Astrocyte of the hippocampus (primary cell): ENCODE data around the gene KIF5C.

Experiments used
- DNase-seq: peaks from one replicate; pipeline ENCODE4 v3.0.0; 2011; ENCODE audit warnings: low read depth, low spot score

The KIF5C gene

DNA sequence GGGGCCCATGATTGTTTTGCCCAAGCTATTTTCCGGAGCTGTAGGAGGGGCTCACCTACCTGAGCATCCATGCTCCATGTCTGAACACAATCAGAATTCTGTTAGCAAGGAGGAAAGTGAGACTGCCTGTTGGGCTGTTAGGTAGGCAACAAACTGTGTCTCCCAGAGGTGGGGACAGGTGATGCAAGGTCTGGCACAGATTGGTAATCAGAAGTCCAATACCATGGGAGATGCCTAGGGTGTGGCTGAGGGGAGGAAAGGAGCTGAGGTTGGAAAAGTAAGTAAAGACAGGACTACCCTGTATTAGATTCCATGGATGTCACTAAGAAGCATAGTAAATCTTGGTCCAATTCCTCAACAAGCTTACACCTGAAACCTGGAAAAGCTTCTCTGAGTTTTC is 166.5 kb downstream of the KIF5C start:
- no peak for DNase-seq

DNA sequence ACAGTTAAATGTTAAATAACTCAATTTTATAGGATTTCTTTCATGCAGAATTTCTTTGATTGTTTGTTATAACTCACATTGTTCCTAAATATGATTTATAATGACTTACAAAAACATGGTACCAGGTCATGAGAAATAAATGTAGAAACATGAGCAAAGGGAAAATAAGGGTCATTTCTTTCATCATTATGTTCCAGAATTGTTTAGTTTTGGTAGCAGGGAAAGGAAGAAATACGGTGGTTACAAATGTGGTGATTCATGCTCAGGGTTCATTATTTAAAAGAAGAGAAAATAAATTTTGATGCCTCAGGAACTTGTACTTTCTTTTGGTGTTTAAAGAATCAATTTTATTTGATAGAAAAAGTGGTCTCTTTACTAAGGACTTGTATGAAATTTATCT is 167.9 kb downstream of the KIF5C start:
- no peak for DNase-seq

DNA sequence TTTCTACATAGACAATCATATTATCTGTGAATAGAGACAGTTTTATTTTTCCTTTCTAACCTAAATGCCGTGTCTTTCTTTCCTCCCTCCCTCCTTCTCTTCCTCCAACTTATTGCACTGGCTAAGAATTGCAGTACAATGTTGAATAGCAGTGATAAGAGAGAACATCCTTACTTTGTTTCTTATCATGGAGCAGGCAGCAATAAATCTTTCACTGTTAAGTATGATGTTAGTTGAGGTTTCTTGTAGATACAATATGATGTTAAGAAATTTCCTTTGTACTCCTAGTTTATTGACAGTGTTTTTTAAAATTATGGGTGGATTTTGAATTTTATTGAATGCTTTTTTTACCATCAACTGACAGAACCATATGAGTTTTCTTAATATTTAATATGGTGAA is 169.5 kb downstream of the KIF5C start:
- DNase-seq, result no peak

DNA sequence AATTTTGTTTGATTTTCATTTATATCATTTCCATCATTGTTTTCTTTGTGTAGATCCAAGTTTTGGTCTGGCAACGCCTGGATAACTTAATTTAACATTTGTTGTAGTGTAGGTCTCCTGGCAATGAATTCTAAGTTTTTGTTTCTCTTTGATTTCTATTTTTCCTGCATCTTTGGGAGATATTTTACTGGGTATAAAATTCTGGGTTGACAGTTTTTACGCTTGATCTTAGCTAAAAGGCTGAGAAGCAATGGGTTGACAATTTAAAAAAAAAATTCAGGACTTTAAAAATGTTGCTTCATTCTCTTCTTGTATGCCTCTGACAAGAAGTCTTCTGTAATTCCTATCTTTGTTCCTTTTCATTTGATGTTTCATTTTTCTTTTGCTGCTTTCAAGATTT is 172.1 kb downstream of the KIF5C start:
- DNase-seq, result no peak

DNA sequence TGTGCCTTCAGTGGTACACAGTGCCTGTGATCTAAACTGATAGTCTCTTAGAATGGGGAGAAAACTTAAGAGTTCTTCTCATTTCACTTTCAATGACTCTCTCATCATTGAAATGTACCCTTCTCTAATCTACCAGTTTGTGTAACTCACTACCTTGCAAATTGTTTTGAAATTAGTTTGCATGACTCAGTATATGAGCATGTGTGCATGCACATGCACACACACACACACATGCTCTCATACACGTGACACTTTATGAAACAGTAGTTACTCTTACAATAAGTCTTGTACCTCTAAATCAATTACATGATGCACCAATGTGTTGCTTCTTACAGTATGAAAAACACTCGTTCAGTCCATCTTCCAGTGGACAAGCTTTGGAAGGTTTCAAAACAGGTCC is 174.1 kb downstream of the KIF5C start:
- no peak for DNase-seq

DNA sequence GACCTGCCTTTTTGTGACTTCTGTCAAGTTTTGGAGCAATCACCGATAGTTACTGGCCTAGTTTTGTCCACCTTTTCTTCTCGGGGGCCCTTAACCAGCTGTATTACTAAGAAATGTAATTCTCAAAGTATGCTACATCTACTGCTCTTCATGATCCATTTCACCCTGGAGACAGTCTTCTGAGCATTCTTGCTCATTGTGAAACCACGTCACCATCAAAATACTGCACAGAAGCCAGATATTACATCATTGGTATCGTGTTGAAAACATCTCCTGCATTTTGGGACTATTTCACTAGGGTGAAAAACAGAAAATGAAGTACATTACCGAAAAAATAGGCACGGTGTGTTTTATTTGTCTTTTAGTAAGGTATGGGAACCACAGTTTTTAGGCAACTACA is 175.2 kb downstream of the KIF5C start:
- DNase-seq, result peak; percentile 27

DNA sequence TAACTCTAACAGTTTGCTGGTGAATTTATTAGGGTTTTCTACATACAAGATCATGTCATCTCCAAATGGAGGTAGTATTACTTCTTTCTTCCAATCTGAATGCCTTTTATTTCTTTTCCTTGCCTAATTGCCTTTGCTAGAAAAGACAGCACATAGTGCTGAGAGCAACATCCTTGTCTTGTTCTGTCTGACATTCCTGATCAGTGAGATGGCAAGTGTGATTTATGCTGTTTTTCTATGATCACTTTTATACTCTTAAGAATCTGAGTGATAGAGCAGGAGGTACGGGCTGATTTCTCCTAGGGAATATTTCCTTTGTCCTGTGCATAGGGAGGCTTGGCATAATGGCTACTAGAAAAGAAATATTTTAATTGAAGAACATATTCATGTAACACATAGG is 180.7 kb downstream of the KIF5C start:
- DNase-seq, result no peak

DNA sequence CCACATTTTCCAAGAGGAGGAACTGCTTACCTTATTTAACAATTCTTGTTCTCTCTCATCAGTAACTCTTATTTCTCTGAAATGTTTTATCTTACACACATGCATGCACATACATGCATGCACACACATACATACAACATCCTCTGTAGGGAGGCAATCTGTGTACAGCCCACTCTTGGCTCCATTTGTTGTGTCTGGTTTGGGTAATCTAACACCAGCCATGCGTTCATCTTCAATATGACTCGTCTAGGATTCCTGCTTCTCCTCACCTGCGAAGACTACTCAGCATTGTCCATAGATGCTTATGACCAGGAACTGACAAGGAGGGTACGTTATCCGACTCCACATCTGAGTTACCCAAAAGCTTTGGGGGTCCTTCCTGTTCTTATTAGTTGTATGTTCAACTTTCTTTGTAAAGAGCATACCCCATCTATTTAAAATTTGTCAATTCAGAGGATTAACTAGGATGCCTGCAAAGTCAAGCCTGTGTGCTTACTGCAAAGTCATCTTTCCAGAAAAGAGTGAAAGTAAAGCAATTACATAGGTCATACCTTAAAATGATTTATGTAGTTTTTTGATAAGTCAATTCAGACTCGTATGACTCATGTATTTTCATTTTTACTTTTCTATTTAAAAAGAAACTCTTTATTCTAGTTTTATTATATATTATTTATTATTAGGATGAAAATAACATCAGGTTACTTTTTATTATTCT is 181.7 kb downstream of the KIF5C start:
- DNase-seq, result no peak

DNA sequence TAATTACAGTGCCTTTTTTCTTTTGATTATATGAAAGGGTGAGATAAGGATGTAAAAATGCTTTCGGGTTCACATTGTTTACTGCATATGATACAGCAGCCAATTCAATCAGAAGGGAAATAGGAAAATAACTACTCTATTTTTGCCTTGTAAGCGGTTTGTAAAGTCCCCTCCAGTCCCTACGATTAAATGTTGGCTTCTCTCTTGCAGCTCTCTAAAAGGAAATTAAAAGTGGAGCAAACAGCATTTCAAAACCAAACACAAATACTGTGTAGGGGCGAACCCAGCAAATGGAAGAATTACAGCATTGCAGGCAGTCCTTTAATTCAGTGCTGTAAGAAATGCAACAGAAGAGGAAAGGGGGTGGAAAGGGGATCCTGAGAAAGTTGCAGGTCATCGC is 182.4 kb downstream of the KIF5C start:
- no peak for DNase-seq

DNA sequence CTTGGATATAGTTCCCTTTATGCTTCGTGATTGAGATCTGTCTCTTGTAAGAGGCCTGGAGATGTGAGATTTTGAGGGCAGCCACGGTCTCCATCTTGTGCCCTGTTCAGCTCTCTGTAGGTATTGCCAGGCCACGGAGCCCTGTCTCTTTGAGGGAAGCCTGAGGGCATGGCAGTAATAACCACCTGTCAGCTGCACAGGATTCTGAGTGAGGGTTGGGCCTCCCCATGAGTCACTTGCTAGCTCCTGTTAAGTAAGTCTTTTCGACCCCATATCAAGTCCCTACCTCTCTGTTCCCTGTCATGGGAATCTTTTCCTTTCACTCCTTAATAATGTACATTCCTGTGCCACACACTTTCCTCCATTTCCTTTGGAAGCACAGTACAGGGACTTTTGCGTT is 183.9 kb downstream of the KIF5C start:
- no peak for DNase-seq

DNA sequence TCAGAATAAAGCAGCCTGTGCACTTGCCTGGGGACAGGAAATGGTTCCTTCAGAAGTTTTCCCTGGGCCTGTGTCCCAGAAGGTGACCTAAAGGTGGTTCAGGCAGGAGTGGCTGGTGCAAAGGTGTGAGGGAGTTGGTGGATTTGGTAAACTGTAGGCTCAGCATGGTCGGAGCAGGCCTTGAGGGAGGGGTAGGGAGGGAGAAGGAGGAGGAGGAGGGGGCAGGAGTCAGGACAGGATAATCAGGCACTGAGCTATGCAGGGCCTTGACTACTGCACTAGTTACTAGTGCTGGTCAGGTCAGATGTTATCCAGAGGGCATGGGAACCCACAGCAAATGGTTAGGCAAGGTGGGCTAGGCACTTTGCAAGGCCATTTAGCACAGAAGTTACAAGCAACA is 184.8 kb downstream of the KIF5C start:
- no peak for DNase-seq

DNA sequence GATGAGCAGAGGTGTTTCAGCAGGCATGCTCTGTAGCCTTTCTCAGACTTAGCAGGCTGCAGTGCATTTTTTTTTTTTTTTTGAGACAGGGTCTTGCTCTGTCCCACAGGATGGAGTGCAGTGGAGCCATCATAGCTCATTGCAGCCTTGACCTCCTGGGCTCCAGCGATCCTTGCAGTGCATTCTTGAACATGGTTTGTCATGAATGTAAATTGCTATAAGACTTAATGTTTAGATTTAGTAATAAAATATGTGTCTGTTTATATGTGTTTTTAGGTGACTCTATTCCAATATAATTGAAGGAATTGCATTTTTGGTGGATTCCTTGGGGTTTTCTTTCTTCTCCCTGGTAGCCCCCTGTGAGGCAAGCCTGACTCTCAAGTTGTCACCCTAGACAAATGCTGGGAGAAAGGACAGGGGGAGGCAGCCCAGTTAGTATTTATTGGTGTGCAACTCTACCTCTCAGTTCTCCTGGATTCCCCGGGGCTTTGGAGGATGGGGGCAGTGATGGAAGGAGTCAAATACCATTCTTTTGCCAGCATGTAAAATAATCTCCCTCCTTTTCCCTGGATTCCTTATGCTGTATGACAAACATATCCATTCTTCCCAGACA is 186.2 kb downstream of the KIF5C start:
- DNase-seq, result no peak

DNA sequence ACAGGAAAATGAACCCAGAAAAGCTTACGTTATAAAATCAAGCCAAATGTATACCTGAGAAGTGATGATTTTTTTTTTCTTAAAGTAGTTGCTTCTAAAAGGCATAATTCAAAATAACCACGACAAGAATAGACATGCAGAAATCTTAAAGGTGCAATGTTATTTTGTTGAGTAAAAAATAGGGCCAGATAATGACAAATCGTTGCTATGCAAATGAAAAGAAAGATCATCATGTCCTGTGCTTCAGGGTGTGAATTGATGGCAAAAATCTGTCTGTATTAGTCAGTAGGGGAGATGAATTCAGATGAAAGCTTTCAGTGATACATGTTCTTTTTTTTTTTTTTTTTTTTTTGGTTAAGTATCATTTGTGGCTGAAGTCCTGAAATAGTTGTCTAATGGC is 187.5 kb downstream of the KIF5C start:
- DNase-seq, result no peak

DNA sequence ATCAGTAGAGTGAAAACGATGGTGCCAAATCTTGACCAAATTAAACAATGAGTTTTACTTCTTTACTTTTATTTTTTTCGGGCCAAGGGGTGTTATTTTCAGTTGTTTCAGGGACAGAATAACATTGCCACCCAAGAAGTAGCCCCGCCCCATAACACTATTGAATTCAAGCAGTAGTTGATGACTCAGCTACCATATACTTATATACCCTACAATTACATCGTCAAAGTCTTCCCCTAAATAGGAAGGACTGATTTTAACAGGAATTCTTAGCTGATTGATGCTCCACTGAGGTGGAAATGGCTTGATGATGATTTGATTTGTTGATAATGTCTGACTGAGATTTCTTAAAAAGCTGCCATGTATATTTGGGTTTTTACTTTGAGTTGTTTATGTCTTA is 188.2 kb downstream of the KIF5C start:
- DNase-seq, result no peak

DNA sequence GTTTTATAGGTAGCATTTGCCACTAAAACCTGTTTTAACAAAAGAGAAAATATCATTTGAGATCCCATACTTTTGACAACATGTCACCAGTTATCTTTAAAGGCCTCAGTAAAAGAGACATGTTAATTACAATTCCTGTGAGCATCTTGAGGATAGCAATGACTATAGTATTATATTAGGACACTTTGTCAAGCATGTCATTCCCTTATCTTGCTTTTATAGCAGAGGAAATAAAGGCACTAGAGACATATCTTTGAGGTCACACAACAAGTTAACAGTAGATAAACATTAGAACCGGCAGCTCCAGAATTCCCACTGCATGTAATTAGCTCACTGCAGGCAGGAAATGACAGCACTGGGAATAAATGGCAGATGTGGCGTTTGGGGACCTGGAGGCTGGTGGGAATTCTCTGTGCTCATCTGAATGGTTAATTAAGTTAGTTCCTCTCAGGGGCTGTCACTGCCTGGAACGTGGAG is 189.4 kb downstream of the KIF5C start:
- no peak for DNase-seq

DNA sequence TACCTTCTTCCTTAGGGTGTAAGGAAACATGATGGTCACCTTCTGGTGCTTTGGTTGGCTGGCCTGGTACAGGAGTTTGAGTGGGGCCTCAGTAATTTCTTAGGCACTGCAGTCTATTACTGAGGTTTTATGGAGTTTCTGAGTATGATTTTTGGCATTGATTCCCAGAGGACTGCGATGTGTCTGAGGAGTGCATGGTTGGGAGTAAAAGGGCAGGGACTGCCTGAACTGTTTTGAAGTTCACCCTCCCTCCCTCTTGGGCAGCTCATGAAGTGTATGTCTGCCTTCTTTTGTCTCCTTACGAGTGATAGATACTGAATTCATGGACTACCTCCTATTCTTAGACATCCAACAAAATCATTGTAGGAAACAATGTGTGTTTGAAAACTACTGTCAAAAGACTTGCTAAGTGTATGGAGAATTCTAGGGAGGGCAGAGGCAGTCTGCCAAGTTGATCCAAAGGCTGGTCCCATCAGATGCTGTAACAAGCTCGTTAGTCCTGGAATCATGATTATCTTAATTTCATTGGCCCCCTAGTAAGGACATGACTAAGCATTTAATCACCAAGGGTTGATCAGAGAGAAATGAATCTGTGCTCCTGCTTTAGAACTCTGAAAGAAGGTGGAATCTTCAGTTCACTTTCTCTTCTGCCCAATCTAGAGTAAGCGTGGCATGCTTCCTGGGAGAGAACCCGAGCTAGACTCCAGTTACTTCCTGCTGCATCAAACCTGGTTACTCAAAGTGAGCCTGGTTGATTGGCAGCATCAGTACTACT is 190.0 kb downstream of the KIF5C start:
- DNase-seq, result peak; percentile 56

DNA sequence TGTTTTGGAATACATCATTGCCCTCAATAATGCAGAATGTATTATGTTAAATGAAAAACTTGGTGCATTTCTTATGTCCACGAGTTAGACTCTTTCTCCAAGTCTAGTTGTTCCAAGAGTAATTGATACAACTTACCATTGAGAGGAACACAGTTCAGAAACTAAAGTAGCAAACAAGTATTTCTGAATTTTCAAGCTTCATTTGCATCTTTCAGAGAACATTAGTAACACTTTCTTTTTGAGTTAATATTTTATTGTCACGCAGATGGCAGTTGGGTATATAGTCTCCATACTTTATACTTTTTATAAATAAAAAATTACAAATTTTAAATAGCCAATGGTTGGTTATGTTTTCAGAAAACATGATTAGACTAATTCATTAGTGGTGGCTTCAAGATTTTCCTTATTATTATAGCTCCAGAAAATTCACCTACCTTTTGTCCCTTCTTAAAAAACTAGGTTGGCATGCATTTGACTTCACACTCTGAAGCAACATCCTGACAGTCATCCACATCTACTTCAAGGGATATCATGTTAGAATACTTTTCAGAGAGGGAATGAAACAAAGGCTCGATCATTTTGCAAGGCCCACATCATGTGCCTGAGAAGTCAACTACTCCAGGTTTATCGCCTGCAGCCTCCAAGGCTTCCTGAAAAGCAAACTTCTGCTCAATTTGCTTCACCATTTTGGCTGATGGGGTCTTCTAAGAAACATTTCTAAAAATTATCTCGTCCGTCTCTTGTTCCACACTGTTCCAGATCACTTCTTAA is 193.4 kb downstream of the KIF5C start:
- DNase-seq, result no peak

DNA sequence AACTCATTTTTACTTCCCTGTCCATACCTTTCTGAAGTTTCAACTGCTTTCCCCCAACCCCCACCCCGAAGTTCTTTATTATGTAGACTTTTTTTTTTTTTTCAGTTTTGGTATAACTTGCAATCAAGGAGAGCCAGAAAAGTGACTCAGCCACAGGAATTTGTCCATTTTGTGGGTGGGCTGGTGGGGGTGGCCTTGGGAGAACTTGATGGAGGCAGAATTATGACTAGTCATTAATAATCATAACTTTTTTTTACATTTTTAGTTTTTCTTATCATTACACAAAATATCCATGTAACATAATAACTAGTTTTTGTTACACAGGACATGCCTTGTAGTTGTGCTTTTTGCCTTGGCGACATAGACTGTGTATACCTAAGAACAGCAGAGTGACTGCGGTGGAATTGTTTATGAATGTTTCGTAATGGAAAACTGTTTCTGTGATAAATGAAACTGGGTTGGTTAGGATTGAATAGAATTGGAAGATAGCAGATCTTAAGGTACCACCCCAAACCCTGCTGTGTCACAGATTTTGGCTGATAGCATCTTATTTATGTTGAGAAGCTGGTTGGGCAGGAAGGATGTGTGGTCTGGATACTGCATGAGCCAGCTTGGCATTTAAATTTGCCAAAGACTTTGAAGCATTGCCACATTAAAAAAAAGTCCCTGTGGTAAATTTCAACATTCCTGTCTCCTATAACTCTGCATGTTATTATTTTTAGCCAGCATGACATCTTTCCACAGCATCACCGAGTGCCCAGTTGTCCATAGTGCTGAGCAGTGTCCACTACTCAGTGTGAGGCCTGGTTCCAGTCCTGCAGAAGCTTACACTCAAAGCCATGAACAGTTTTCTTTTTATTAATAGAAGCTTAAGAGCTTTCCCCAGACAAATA is 194.2 kb downstream of the KIF5C start:
- peak; percentile 82 for DNase-seq

DNA sequence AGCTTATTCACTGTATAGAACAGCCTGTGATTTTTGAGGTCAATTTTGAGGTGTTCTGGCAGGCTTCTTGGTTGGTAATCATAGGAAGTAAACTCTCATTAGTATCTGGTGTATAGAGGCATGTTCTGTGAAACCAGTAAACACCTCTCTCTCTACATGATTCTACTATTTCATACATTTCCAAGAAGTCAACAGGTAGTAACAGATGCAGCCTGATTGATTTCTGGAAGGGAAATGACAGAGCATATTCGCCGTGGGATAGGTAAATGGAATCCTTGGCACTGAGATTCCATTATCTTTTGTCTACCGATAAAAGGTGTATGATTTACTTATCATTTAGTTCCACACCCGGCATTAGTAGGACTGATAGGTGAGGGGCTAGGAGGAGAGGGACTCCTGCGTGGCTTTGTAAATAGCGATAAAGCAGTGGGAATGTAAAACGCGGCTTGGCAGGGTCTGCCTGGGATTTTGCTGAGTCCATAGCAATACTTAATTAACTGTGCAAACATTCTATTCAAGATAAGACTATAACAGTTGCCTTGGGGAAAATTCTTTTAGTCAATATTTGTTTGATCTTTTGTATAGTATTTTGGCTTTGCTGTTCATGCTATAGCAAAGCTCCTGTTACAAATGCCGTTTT is 195.8 kb downstream of the KIF5C start:
- DNase-seq, result no peak

DNA sequence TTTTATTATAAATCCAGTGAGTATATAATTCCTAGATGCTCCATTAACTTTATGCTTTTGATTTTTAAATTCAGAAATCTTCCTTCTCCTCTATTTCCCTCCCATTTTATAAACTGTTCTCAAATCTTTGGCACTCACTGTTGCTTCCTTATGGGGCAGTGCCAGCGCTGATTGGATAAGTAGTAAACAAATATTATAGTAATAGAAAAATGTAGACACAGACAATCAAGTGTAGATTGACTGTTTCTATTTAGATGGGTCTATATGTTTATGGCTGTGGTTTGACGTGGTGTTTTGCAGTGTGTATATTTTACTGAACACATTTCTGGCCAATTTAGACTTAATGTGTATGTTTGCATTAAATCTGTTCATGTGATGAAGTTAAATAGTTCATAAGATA is 200.1 kb downstream of the KIF5C start:
- DNase-seq, result no peak

DNA sequence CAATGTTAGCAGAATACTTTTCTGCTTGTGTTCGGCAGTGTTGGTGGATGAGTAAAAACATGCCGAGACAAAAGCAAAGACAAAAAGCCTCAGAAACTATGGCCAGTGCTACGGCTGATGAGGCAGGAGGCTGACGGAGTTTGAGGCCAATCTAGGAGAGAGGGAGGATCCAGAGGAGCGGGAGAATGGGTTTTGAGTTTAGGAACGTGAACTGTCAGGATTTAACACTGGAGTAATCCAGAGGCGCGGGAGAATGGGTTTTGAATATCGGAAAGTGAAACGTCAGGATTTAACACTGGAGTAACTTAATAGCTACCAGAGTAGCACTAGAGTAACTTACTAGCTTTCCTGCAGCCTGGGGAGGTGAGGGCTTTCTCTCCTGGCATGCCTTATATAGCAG is 200.8 kb downstream of the KIF5C start:
- peak; percentile 42 for DNase-seq
